ENCODE results near the gene ZBTB4. TPM values are rescaled to one million over a fixed set of nuclear protein-coding genes. Genes with fewer than 3 reads are reported as not detected.

Gene ZBTB4
- total and polyA plus RNA-seq, 8 donors: 15.8 to 31.5 (median 20.1) TPM

DNA sequence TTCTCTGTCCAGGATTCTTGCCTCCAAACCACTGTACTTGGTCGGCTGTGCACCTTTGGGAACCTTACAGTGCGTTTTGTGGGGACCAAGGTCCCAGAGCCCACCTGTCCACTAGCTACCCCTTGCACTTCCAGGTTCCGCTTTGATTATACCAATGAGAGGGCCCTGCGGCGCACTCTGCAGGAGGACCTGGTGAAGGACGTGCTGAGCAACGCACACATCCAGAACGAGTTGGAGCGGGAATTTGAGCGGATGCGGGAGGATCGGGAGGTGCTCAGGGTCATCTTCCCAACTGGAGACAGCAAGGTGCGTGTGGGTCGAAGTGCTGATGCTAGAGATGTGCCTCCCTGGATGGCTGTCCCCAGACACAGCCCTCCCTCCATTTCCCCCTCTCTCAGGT is 23.6 kb upstream of the ZBTB4 start:
- no peak overlapping the region for H3K4me3 ChIP-seq
- TF ChIP-seq POLR2AphosphoS5 (IDR thresholded peaks at IDR 0.05) (no peak), EP300 (IDR thresholded peaks at IDR 0.05) (no peak), POLR2A (IDR thresholded peaks at IDR 0.05) (no peak)
- TF ChIP-seq, protein P1, sequence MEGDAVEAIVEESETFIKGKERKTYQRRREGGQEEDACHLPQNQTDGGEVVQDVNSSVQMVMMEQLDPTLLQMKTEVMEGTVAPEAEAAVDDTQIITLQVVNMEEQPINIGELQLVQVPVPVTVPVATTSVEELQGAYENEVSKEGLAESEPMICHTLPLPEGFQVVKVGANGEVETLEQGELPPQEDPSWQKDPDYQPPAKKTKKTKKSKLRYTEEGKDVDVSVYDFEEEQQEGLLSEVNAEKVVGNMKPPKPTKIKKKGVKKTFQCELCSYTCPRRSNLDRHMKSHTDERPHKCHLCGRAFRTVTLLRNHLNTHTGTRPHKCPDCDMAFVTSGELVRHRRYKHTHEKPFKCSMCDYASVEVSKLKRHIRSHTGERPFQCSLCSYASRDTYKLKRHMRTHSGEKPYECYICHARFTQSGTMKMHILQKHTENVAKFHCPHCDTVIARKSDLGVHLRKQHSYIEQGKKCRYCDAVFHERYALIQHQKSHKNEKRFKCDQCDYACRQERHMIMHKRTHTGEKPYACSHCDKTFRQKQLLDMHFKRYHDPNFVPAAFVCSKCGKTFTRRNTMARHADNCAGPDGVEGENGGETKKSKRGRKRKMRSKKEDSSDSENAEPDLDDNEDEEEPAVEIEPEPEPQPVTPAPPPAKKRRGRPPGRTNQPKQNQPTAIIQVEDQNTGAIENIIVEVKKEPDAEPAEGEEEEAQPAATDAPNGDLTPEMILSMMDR (IDR thresholded peaks at IDR 0.05): no peak
- peaks cover 85 to 100% (median 100%) of the 10 kb centered on the region in 4 donors for H3K36me3 ChIP-seq
- no peaks in the 10 kb centered on the region for H3K27me3 ChIP-seq
- no peak for DNase-seq
- 80 to 86% (median 85%) methylated on average over 14 of the region's 14 CpGs for WGBS, 5 donors
- no peak overlapping the region for H3K27ac ChIP-seq
- no peaks in the 10 kb centered on the region for H3K4me1 ChIP-seq
- intact Hi-C loops (cut with DNase I; ENCODE audit: low total_unique reads): no loop called here
- H3K9me3 ChIP-seq: no peaks in the 10 kb centered on the region

DNA sequence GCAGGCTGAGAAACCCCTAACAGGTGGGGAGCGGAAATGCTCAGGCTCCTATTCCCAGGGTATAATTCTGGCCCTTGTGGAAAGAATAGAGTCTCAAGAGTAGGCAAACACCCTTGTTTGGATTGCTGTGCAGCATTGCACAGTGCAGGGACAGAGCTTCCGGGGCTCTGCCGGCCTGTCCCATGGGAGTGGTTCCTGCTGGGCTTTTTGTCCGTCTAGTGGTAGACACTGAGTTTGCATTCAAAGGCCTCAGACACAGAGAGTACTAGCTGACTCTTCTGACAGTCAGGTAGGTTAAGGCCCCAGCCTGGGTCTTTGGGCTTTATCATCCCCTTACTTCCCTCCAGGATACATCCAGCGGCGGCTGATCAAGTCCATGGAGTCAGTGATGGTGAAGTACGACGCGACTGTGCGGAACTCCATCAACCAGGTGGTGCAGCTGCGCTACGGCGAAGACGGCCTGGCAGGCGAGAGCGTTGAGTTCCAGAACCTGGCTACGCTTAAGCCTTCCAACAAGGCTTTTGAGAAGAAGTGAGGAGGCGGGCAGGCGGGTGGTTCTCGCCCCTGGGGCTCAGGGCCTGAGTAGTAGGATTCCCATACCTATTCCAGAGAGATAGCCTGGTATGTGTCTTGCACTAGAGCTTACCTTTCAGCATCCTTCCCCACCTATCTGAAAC is 22.9 kb upstream of the ZBTB4 start:
- TF ChIP-seq POLR2A (IDR thresholded peaks at IDR 0.05) (no peak), EP300 (IDR thresholded peaks at IDR 0.05) (no peak)
- TF ChIP-seq, protein P1 (IDR thresholded peaks at IDR 0.05): no peak
- no peak for DNase-seq
- H3K27ac ChIP-seq: no peak overlapping the region
- H3K27me3 ChIP-seq: no peaks in the 10 kb centered on the region
- intact Hi-C loops (cut with DNase I; ENCODE audit: low total_unique reads): no loop called here
- H3K36me3 ChIP-seq: peaks cover 85 to 100% (median 100%) of the 10 kb centered on the region in 4 donors
- no peak overlapping the region for H3K4me3 ChIP-seq
- H3K9me3 ChIP-seq: no peaks in the 10 kb centered on the region
- 89 to 92% (median 90%) methylated on average over 19 to 20 of the region's 20 CpGs for WGBS, 5 donors
- H3K4me1 ChIP-seq: no peaks in the 10 kb centered on the region

DNA sequence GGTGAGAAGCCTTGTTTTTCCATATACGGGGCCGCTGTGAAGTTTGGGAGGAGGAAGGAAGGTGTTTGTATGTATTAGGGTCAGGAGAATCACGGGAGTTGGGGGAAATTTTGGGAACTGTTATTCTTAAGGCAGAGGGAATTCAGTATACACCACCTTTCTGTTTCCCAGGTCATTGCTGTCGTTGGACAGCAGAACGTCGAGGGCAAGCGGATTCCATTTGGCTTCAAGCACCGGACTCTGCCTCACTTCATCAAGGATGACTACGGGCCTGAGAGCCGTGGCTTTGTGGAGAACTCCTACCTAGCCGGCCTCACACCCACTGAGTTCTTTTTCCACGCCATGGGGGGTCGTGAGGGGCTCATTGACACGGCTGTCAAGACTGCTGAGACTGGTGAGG is 22.3 kb upstream of the ZBTB4 start:
- Histone ChIP-seq H3K4me1 (no peaks in the 10 kb centered on the region), H3K9me3 (no peaks in the 10 kb centered on the region), H3K27me3 (no peaks in the 10 kb centered on the region), H3K36me3 (peaks cover 87 to 100% (median 100%) of the 10 kb centered on the region in 4 donors), H3K27ac (no peak overlapping the region), H3K4me3 (no peak overlapping the region)
- WGBS, 5 donors: 78 to 86% (median 85%) methylated on average over 14 of the region's 14 CpGs
- no peak for TF ChIP-seq POLR2AphosphoS5 (IDR thresholded peaks at IDR 0.05)
- TF ChIP-seq, protein P1 (IDR thresholded peaks at IDR 0.05): no peak
- no peak for TF ChIP-seq POLR2A (IDR thresholded peaks at IDR 0.05)
- no peak for TF ChIP-seq EP300 (IDR thresholded peaks at IDR 0.05)
- no peak for DNase-seq
- intact Hi-C loops (cut with DNase I; ENCODE audit: low total_unique reads): no loop called here

DNA sequence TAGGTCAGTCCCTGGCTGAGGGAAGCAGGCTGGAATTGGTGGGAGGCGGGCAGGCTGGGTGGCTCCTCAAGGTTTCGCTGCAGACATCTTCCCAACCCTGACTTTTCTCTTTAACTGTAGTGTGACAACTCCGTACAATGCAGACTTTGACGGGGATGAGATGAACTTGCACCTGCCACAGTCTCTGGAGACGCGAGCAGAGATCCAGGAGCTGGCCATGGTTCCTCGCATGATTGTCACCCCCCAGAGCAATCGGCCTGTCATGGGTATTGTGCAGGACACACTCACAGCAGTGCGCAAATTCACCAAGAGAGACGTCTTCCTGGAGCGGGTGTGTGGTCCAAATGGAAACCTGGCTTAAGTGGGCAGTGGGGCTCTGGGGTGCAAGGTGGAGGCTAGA is 19.7 kb upstream of the ZBTB4 start:
- no peak for DNase-seq
- intact Hi-C loops (cut with DNase I; ENCODE audit: low total_unique reads): no loop called here
- Histone ChIP-seq H3K4me1 (no peaks in the 10 kb centered on the region), H3K4me3 (no peak overlapping the region), H3K9me3 (no peaks in the 10 kb centered on the region), H3K36me3 (peaks cover 82 to 90% (median 90%) of the 10 kb centered on the region in 4 donors), H3K27me3 (no peaks in the 10 kb centered on the region), H3K27ac (no peak overlapping the region)
- WGBS, 5 donors: 81 to 89% (median 87%) methylated on average over 10 to 11 of the region's 11 CpGs
- TF ChIP-seq, protein P1 (IDR thresholded peaks at IDR 0.05): no peak
- TF ChIP-seq POLR2A (IDR thresholded peaks at IDR 0.05): no peak
- TF ChIP-seq POLR2AphosphoS5 (IDR thresholded peaks at IDR 0.05): no peak
- TF ChIP-seq EP300 (IDR thresholded peaks at IDR 0.05): no peak

Data from stomach (tissue), 9 donors.